GM12891 (cell line): Measurements from ENCODE around the gene DUSP7.

Experiments used
- POLR2A ChIP-seq: IDR thresholded peaks from 2 replicates; pipeline ENCODE4 v1.6.1; 2011; ENCODE audit warnings: low read depth, low read length, control low read depth
- POLR2AphosphoS5 ChIP-seq: IDR thresholded peaks from 2 replicates; pipeline ENCODE4 v1.6.1; 2011; ENCODE audit warnings: low read depth, low read length, control low read depth

DNA sequence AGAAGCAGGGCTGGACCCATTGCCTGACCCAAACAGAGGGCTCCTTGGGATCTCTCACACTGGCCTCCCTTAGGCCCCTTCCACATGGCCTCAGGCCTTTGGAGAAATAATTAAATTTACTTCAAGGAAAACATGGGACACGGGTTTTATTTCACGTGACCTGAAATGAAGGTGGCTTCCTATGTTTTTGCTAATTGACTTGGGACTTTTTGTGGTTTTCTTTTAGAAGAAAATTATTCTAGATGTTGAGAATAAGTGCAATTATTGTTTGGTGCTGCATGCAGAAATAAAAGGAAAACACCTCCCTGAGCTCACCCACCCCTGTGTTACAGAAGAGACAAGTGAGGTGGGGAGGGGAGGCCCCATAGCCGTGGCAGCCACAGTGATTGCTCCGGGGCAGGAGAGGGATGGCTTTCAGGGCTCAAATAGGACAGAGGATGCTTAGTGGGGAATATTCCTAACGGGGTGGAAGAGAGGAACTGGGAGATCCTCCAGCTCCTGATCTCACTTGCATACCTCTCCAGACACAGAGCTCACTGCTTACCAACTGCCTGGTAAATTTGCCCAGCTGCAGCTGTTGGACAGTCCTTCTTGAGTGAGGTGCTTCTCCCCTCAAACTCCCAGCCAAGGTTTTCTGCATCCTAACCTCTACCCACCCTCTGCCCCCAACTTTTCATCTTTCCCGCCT is 31.5 kb downstream of the DUSP7 start:
- no peak for TF ChIP-seq POLR2A
- no peak for TF ChIP-seq POLR2AphosphoS5
